K562 (cell line): ENCODE results near the gene HMOX1.

Experiments used
- ARNT ChIP-seq, 2 experiments: fragments of 450-650 bp; IDR thresholded peaks; 2 replicates each; pipeline ENCODE4 v1.6.1; 2016; ENCODE audit warnings: mild to moderate bottlenecking in 1 of 2
- IRF2 ChIP-seq: sonication (generic); formaldehyde crosslinking; IDR thresholded peaks from 2 replicates; pipeline ENCODE4 v1.8.1; 2022; ENCODE audit warnings: mild to moderate bottlenecking, missing genetic modification reagents
- TF ChIP-seq, protein P1 (sequence below): IDR thresholded peaks from 2 replicates; pipeline ENCODE4 v1.6.1; 2016; ENCODE audit warnings: missing genetic modification characterization, missing compliant biosample characterization
- TF ChIP-seq, protein P2 (sequence below): fragments of 450-650 bp; IDR thresholded peaks from 2 replicates; pipeline ENCODE4 v1.6.1; 2016; ENCODE audit warnings: low read depth, mild to moderate bottlenecking, moderate library complexity

DNA sequence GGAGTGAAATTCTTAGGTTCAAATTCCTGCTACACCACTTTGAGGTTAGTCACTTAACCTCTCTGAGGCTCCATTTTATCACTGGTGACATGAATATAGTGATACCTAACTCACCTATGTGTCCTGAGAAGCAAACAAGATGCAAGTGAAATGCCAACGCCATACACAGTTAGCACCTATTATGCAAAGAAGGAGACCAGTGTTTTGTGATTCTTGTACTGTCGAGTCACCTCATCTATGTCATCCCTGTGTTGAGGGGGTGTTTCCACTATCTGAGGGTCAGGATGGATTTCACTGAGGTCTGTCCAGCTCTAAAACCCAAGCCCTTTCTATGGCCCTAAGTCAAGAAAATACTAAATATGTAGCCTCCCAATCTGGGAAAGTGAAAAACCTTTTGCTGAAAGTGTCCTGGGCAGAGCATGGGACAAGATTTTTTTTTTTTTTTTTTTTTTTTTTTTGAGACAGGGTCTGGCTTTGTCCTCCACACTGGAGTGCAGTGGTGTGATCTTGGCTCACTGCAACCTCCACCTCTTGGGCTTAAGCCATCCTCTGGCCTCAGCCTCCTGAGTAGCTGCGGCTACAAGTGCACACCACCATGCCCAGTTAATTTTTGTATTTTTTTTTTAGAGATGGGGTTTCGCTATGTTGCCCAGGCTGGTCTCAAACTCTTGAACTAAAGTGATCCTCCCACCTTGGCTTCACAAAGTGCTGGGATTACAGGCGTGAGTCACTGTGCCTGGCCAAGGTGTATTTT lies 14.1 kb downstream of the HMOX1 start:
- TF ChIP-seq IRF2 (CRISPR knock-in tag) (no peak), ARNT (IDR thresholded peaks at IDR 0.05) (no peak)
- TF ChIP-seq, protein P1, sequence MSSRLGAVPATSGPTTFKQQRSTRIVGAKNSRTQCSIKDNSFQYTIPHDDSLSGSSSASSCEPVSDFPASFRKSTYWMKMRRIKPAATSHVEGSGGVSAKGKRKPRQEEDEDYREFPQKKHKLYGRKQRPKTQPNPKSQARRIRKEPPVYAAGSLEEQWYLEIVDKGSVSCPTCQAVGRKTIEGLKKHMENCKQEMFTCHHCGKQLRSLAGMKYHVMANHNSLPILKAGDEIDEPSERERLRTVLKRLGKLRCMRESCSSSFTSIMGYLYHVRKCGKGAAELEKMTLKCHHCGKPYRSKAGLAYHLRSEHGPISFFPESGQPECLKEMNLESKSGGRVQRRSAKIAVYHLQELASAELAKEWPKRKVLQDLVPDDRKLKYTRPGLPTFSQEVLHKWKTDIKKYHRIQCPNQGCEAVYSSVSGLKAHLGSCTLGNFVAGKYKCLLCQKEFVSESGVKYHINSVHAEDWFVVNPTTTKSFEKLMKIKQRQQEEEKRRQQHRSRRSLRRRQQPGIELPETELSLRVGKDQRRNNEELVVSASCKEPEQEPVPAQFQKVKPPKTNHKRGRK: no peak
- TF ChIP-seq, protein P2, sequence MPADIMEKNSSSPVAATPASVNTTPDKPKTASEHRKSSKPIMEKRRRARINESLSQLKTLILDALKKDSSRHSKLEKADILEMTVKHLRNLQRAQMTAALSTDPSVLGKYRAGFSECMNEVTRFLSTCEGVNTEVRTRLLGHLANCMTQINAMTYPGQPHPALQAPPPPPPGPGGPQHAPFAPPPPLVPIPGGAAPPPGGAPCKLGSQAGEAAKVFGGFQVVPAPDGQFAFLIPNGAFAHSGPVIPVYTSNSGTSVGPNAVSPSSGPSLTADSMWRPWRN: no peak
